ENCODE data around the gene HELB.

DNA sequence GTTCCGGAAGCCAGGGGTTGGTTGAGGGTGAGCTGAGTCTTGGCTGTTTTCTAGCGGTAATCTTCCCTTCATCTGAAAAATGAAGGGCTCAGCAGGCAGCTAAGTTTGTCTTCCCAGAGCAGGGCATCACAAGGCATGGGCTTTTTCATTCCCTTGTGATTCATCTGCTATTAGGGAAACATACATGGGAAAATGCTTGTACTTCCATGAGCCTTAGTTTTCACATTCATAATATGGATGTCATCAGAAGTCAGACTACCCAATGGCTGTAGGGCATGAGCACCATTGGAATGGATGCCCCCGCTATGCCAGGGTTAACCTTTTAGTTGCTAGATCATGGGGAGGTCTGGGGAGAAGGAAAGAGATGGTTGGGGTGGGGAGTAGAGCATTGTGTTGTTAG, 18.7 kb downstream of the HELB start:
- TF ChIP-seq TCF7 (IDR thresholded peaks at IDR 0.05; ENCODE audit: borderline replicate concordance), result no peak
- no peak for TF ChIP-seq CREM (IDR thresholded peaks at IDR 0.05; ENCODE audit: low read depth)
- TF ChIP-seq POLR2A (IDR thresholded peaks at IDR 0.05; ENCODE audit: low read depth, low read length), result no peak
- TF ChIP-seq, protein P1, sequence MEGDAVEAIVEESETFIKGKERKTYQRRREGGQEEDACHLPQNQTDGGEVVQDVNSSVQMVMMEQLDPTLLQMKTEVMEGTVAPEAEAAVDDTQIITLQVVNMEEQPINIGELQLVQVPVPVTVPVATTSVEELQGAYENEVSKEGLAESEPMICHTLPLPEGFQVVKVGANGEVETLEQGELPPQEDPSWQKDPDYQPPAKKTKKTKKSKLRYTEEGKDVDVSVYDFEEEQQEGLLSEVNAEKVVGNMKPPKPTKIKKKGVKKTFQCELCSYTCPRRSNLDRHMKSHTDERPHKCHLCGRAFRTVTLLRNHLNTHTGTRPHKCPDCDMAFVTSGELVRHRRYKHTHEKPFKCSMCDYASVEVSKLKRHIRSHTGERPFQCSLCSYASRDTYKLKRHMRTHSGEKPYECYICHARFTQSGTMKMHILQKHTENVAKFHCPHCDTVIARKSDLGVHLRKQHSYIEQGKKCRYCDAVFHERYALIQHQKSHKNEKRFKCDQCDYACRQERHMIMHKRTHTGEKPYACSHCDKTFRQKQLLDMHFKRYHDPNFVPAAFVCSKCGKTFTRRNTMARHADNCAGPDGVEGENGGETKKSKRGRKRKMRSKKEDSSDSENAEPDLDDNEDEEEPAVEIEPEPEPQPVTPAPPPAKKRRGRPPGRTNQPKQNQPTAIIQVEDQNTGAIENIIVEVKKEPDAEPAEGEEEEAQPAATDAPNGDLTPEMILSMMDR (IDR thresholded peaks at IDR 0.05 in 2 of 3, conservative IDR thresholded peaks at IDR 0.05 in 1 of 3; ENCODE audit: control insufficient read depth in 2 of 3, extremely low read depth in 1 of 3, insufficient read depth in 1 of 3, low read depth in 3 of 3, low read length in 3 of 3), result no peak
- TF ChIP-seq STAT1 (conservative IDR thresholded peaks at IDR 0.05), result no peak
- no peak for TF ChIP-seq YY1 (IDR thresholded peaks at IDR 0.05; ENCODE audit: low read depth, low read length)
- no peak for TF ChIP-seq MTA2 (IDR thresholded peaks at IDR 0.05; ENCODE audit: low read depth)
- no peak for TF ChIP-seq ZBED1 (IDR thresholded peaks at IDR 0.05; ENCODE audit: borderline replicate concordance)
- no peak for TF ChIP-seq SIN3A (IDR thresholded peaks at IDR 0.05; ENCODE audit: low read depth, low read length)
- no peak for TF ChIP-seq ZNF24 (IDR thresholded peaks at IDR 0.05)
